ENCODE results near the gene HHATL. TPM values are rescaled to one million over a fixed set of nuclear protein-coding genes. Genes with fewer than 3 reads are reported as not detected.

The HHATL gene
- total RNA-seq, 2 experiments from 2014 or later = not detected

GRCh38 chr3:42733501-42734262, 31.1 kb upstream of the HHATL start:
- DNase-seq (no peak), ATAC-seq (no peak)
- H3K27me3 Mint-ChIP-seq = no peaks in the 10 kb centered on the region
- H3K36me3 Mint-ChIP-seq (ENCODE audit: low read depth) = no peaks in the 10 kb centered on the region
- no peaks in the 10 kb centered on the region for H3K4me1 Mint-ChIP-seq
- POLR2A ChIA-PET = no interaction called here
- H3K27ac Mint-ChIP-seq = no peak overlapping the region
- intact Hi-C loops (cut with DNase I, micrococcal nuclease) = no loop called here
- H3K9me3 Mint-ChIP-seq (ENCODE audit: low read depth) = no peaks in the 10 kb centered on the region
- CTCF ChIA-PET = interaction anchor here (0.9 kb wide), 1 partner anchor 98 kb away, joined by 3 read pairs; no protein-coding TSS in a partner anchor
- no peak overlapping the region for H3K4me3 Mint-ChIP-seq

DNA sequence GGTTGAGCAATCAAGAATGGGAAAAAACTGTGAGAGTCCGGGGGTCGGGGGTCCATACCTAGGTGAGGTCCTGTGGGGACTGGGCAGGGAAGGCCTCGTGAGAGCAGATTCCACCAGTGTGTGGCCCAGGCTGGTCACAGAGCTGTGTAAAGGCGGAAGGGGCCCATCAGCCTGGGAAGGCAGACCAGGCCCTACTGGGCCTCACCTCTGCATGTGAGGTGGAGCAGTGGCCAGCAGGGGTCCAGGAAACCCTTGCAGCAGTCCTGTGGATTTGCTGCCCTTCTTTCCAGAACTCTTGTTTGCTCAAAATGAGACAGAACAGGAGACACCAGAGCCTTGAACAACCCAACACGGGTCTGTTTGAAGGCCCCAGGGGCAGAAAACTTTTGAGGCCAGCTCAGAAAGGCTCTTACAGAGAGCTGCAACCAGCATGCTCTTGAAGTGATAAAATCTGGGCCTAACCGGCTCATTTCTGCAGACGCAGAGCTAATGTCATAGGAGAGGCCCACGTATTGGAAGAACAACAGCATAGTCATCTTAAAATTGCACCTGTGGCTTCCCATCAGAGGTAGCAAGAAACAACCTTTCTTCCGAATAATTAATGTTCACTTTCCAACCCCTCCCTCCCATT, 30.3 kb upstream of the HHATL start:
- no peak overlapping the region for H3K27ac Mint-ChIP-seq
- POLR2A ChIA-PET = no interaction called here
- intact Hi-C loops (cut with DNase I, micrococcal nuclease) = no loop called here
- H3K36me3 Mint-ChIP-seq (ENCODE audit: low read depth) = no peaks in the 10 kb centered on the region
- CTCF ChIA-PET = interaction anchor here (0.9 kb wide), 1 partner anchor 99 kb away, joined by 3 read pairs; no protein-coding TSS in a partner anchor
- H3K9me3 Mint-ChIP-seq (ENCODE audit: low read depth) = no peaks in the 10 kb centered on the region
- H3K27me3 Mint-ChIP-seq = no peaks in the 10 kb centered on the region
- H3K4me1 Mint-ChIP-seq = no peaks in the 10 kb centered on the region
- DNase-seq (no peak), ATAC-seq (no peak)
- H3K4me3 Mint-ChIP-seq = no peak overlapping the region

DNA sequence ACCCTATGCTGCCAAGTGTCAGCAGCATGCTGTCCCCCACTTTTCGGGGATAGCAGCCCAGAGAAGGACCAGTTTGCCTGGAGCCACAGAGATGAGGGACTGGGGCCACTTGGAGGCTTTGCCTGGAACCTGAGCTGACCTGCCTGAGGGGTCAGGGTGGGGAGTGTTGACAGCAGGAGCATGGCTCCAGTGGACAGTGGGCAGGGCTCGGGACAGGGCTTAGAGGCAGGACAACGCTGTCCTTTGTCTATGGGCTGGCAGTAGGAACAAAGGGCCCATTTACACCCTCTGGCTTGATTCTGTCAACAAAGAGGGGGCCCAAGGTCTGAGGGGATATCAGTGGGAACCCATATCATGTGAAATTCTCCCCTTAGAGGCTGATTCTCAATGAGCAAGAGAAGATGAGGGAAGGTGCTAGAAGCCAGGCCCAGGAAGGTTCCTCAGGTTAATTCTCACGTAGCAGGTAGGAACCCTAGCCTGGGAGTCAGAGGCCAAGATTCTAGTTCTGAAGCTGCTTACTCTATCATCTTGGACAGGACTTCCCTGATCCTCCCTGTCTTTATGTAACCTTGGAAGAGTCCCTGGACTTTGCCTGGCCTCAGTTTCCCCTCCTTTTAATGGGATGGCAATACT, 29.7 kb upstream of the HHATL start:
- ATAC-seq (no peak), DNase-seq (no peak)
- Mint-ChIP-seq H3K4me3 (no peak overlapping the region), H3K27ac (no peak overlapping the region), H3K27me3 (no peaks in the 10 kb centered on the region), H3K9me3 (ENCODE audit: low read depth) (no peaks in the 10 kb centered on the region), H3K4me1 (no peaks in the 10 kb centered on the region), H3K36me3 (ENCODE audit: low read depth) (no peaks in the 10 kb centered on the region)
- ChIA-PET POLR2A (no interaction called here), CTCF (no interaction called here)
- intact Hi-C loops (cut with DNase I, micrococcal nuclease) = no loop called here

DNA sequence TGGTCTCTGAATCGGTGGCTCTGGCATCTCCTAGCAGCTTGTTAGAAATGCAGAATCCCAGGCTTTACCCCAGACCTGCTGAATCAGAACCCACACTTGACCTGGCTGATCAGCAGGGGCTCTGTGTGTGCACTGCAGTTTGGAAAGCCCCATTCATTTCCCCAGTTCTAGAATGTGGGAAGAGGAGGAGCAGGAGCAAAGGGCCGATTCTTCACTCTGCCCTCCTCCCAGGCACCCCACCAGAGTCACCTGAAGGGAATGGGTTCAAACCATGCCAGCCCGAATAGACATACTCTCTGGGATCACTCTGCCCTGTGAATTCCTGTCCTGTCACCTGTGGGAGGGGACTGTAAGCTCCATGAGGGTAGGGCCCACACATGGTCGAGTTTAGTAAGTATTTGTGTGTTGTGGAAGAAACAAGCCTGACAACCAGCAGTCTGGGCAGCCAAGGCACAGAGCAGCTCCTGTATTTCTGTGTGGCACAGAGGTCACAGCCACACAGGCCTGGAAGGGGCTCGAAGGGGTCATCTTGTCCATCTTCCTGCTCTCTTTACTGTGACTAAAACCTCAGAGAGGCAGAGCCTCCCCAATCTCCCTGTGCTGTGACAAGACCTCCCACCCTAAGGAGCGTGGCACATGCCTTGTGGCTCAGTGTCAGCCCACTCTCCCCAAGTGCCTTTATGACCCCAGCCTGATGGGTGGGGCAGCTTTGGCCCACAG, 29.0 kb upstream of the HHATL start:
- POLR2A ChIA-PET = no interaction called here
- H3K4me3 Mint-ChIP-seq = no peak overlapping the region
- no peaks in the 10 kb centered on the region for H3K27me3 Mint-ChIP-seq

GRCh38 chr3:42730706-42731420, 28.3 kb upstream of the HHATL start:
- Mint-ChIP-seq H3K9me3 (ENCODE audit: low read depth) (no peaks in the 10 kb centered on the region), H3K27ac (no peak overlapping the region), H3K4me3 (no peak overlapping the region), H3K4me1 (no peaks in the 10 kb centered on the region), H3K27me3 (no peaks in the 10 kb centered on the region), H3K36me3 (ENCODE audit: low read depth) (no peaks in the 10 kb centered on the region)
- DNase-seq (no peak), ATAC-seq (no peak)
- POLR2A ChIA-PET = no interaction called here
- CTCF ChIA-PET = no interaction called here
- intact Hi-C loops (cut with DNase I, micrococcal nuclease) = no loop called here

More for the DNA sequence above, 29.0 kb upstream of the HHATL start:
- CTCF ChIA-PET = no interaction called here
- H3K9me3 Mint-ChIP-seq (ENCODE audit: low read depth) = no peaks in the 10 kb centered on the region
- intact Hi-C loops (cut with DNase I, micrococcal nuclease) = no loop called here
- H3K4me1 Mint-ChIP-seq = no peaks in the 10 kb centered on the region
- DNase-seq (no peak), ATAC-seq (no peak)
- H3K36me3 Mint-ChIP-seq (ENCODE audit: low read depth) = no peaks in the 10 kb centered on the region
- H3K27ac Mint-ChIP-seq = no peak overlapping the region

- POLR2A ChIA-PET = no interaction called here
- H3K27ac Mint-ChIP-seq = no peak overlapping the region
- H3K9me3 Mint-ChIP-seq (ENCODE audit: low read depth) = no peaks in the 10 kb centered on the region
- DNase-seq (no peak), ATAC-seq (no peak)
- CTCF ChIA-PET = no interaction called here
- intact Hi-C loops (cut with DNase I, micrococcal nuclease) = no loop called here
- no peaks in the 10 kb centered on the region for H3K36me3 Mint-ChIP-seq (ENCODE audit: low read depth)
- no peaks in the 10 kb centered on the region for H3K4me1 Mint-ChIP-seq
- no peak overlapping the region for H3K4me3 Mint-ChIP-seq
- no peaks in the 10 kb centered on the region for H3K27me3 Mint-ChIP-seq
Observed at GRCh38 chr3:42730294-42730693, 27.7 kb upstream of the HHATL start.

- H3K27me3 Mint-ChIP-seq = no peaks in the 10 kb centered on the region
- no peaks in the 10 kb centered on the region for H3K4me1 Mint-ChIP-seq
- ChIA-PET CTCF (interaction anchor here (0.5 to 0.8 kb wide), 2 partner anchors 15 to 91 kb away, joined by 3 read pairs; no protein-coding TSS in a partner anchor), POLR2A (no interaction called here)
- H3K9me3 Mint-ChIP-seq (ENCODE audit: low read depth) = no peaks in the 10 kb centered on the region
- no peak for ATAC-seq
- no peak for DNase-seq
- H3K36me3 Mint-ChIP-seq (ENCODE audit: low read depth) = no peaks in the 10 kb centered on the region
- H3K4me3 Mint-ChIP-seq = no peak overlapping the region
- intact Hi-C loops (cut with DNase I, micrococcal nuclease) = no loop called here
- no peak overlapping the region for H3K27ac Mint-ChIP-seq
Observed at GRCh38 chr3:42729404-42730145, 27.0 kb upstream of the HHATL start.

DNA sequence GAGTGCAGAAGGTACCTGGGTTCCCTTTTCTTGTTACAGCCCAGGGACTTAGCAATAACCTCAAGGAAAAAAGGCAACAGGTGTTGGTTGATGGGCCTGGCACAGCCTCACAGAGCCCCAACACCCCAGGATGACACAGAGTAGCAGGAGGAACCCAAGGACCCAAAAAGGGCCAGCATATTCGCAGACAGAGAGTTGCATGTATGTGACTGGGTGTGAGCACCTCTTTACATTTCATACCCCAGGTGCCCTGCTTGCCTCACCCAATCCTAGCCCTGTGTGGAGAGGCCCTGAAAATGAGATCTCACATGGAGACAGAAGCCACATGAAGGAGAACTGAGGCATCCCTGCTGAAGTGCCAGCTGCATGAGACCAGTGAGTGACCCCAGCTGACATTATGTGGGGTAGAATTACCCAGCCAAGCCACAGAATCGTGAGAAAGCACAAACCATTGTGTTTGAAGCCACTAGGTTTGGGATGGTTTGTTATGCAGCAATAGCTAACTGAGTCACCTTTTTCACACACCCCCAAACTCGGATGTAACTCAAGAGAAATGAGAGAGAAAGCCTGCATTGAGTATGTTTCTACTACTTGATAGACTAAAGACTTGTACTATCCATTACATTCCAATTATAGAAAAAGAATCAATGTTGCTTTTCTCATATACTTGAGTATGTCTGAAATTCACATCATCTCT, 26.2 kb upstream of the HHATL start:
- no peak for DNase-seq
- Mint-ChIP-seq H3K27me3 (peaks cover 3% of the 10 kb centered on the region), H3K27ac (no peak overlapping the region), H3K9me3 (ENCODE audit: low read depth) (no peaks in the 10 kb centered on the region), H3K36me3 (ENCODE audit: low read depth) (no peaks in the 10 kb centered on the region), H3K4me3 (no peak overlapping the region), H3K4me1 (no peaks in the 10 kb centered on the region)
- ChIA-PET CTCF (interaction anchor here (0.8 kb wide), 1 partner anchor 15 kb away, joined by 3 read pairs; no protein-coding TSS in a partner anchor), POLR2A (no interaction called here)
- intact Hi-C loops (cut with DNase I, micrococcal nuclease) = no loop called here
- no peak for ATAC-seq

GRCh38 chr3:42728056-42728455, 25.5 kb upstream of the HHATL start:
- Mint-ChIP-seq H3K27ac (no peak overlapping the region), H3K36me3 (ENCODE audit: low read depth) (no peaks in the 10 kb centered on the region), H3K4me1 (no peaks in the 10 kb centered on the region), H3K27me3 (peaks cover 3% of the 10 kb centered on the region), H3K4me3 (no peak overlapping the region), H3K9me3 (ENCODE audit: low read depth) (no peaks in the 10 kb centered on the region)
- no peak for DNase-seq
- no peak for ATAC-seq
- POLR2A ChIA-PET = no interaction called here
- intact Hi-C loops (cut with DNase I, micrococcal nuclease) = no loop called here
- CTCF ChIA-PET = no interaction called here

- POLR2A ChIA-PET = no interaction called here
- H3K9me3 Mint-ChIP-seq (ENCODE audit: low read depth) = no peaks in the 10 kb centered on the region
- no peak overlapping the region for H3K27ac Mint-ChIP-seq
- DNase-seq (no peak), ATAC-seq (no peak)
- intact Hi-C loops (cut with DNase I, micrococcal nuclease) = no loop called here
- no peaks in the 10 kb centered on the region for H3K36me3 Mint-ChIP-seq (ENCODE audit: low read depth)
- CTCF ChIA-PET = interaction anchor here (0.6 kb wide), 1 partner anchor 372 kb away, joined by 3 read pairs; no protein-coding TSS in a partner anchor
- H3K4me3 Mint-ChIP-seq = no peak overlapping the region
- peaks cover 4% of the 10 kb centered on the region for H3K27me3 Mint-ChIP-seq
- H3K4me1 Mint-ChIP-seq = no peaks in the 10 kb centered on the region
Observed at GRCh38 chr3:42725454-42725853, 22.9 kb upstream of the HHATL start.

All from activated CD4-positive, alpha-beta T cell treated with anti-CD3 and anti-CD28 coated beads for 36 hours (primary cell).